HepG2 (cell line): ENCODE results near the gene GGTA1. TPM values are rescaled to one million over a fixed set of nuclear protein-coding genes. Genes with fewer than 3 reads are reported as not detected.

Experiments used
- HNRNPUL1 ChIP-seq: fragments of 200-400 bp; formaldehyde crosslinking; IDR thresholded peaks from 2 replicates; pipeline ENCODE4 v1.6.1; 2017; ENCODE audit warnings: low read depth, mild to moderate bottlenecking, low read length, moderate library complexity
- MYC ChIP-seq: sonication (generic); formaldehyde crosslinking; IDR thresholded peaks from 2 replicates; pipeline ENCODE4 v1.9.0; 2021; ENCODE audit warnings: missing genetic modification reagents, borderline replicate concordance
- PATZ1 ChIP-seq: sonication (generic); formaldehyde crosslinking; IDR thresholded peaks from 2 replicates; pipeline ENCODE4 v1.4.0; 2020; ENCODE audit warnings: missing genetic modification reagents
- SNRNP70 ChIP-seq: fragments of 200-400 bp; formaldehyde crosslinking; IDR thresholded peaks from 2 replicates; pipeline ENCODE4 v1.6.1; 2017; ENCODE audit warnings: mild to moderate bottlenecking, low read depth, low read length, moderate library complexity
- STAG1 ChIP-seq: sonication (generic); formaldehyde crosslinking; IDR thresholded peaks from 2 replicates; pipeline ENCODE4 v1.4.0; 2020; ENCODE audit warnings: missing genetic modification reagents
- XBP1 ChIP-seq: sonication (generic); formaldehyde crosslinking; IDR thresholded peaks from 2 replicates; pipeline ENCODE4 v1.5.0; 2020; ENCODE audit warnings: missing genetic modification reagents
- ZHX2 ChIP-seq, 2 experiments: sonication (generic) in 1 of 2; formaldehyde crosslinking in 1 of 2; IDR thresholded peaks; 2 replicates each; pipeline versions ENCODE4 v1.6.1 to v1.9.0; 2014 to 2022; ENCODE audit warnings: antibody characterized with exemption in 1 of 2, borderline replicate concordance in 1 of 2, inconsistent platforms in 1 of 2, low read depth in 1 of 2, missing genetic modification reagents in 1 of 2
- ZNF207 ChIP-seq: fragments of 450-650 bp; IDR thresholded peaks from 2 replicates; pipeline ENCODE4 v1.6.1; 2016; ENCODE audit warnings: antibody characterized with exemption, borderline replicate concordance
- ZNF768 ChIP-seq: sonication (generic); formaldehyde crosslinking; IDR thresholded peaks from 2 replicates; pipeline ENCODE4 v1.4.0; 2020; ENCODE audit warnings: missing genetic modification reagents
- polyA plus RNA-seq, 8 experiments: library from polyadenylated mRNA; depleted of rRNA in 3 of 8; stranded (reverse) in 7 of 8; unstranded in 1 of 8; fragments of >200 nt; fragmentation: Illumina TruSeq in 4 of 8; extraction: Trizol in 4 of 8; gene quantifications; 2 replicates each; pipeline versions ENCODE4 v1.2.1 to v1.2.3, GENCODE V29; 2011 to 2016; ENCODE audit warnings: low read depth in 4 of 8, missing spikeins in 1 of 8, mixed read lengths in 1 of 8; ENCODE audit not compliant: insufficient read depth in 1 of 8
- total RNA-seq, 5 experiments: library from RNA; depleted of rRNA; stranded (reverse); fragments of >200 nt; fragmentation: Illumina TruSeq; extraction: Trizol; gene quantifications; 2 replicates each; pipeline ENCODE4 v1.2.3, GENCODE V29; 2016; ENCODE audit warnings: low read depth in 1 of 5
- TF ChIP-seq, protein P1 (sequence below): sonication (generic); formaldehyde crosslinking; IDR thresholded peaks from 2 replicates; pipeline ENCODE4 v1.4.0; 2020; ENCODE audit warnings: mild to moderate bottlenecking, missing genetic modification reagents
- TF ChIP-seq, protein P2 (sequence below): IDR thresholded peaks from 2 replicates; pipeline ENCODE4 v1.6.1; 2016; ENCODE audit warnings: low read depth, missing genetic modification reagents, missing compliant biosample characterization

GGTA1 gene
- total and polyA plus RNA-seq, 2 of the 13 experiments (the other 11 are each of a cell fraction or from before 2014, with no cell fraction given): not detected

DNA sequence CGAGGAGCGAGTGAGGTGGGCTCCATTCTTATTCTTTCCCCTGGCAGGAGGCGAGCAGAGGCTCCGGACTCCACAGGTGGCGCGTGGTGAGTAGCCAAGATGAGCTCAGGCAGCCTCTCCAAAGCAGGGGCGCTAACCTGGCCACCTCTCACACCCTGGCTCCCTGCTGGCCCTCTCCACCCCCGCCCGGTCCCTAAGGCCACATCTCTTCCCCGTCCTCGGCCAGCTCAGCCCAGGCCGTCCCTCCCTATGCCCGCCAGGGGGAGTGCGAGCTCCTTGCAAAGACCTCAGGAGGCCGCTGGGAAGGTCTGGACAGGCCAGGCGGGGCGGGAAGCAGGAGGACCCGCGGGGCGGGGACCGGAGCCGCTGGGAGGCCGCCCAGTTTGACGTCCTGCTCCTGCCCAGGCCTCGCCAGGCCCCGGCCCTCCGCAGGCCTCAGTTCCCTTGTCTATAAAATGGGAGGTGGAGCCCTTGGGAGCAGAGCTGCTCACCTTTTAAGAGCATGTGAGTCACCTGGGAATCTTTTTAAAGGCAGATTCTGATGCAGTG is 46.3 kb upstream of the GGTA1 start (continued):
- TF ChIP-seq, protein P1, sequence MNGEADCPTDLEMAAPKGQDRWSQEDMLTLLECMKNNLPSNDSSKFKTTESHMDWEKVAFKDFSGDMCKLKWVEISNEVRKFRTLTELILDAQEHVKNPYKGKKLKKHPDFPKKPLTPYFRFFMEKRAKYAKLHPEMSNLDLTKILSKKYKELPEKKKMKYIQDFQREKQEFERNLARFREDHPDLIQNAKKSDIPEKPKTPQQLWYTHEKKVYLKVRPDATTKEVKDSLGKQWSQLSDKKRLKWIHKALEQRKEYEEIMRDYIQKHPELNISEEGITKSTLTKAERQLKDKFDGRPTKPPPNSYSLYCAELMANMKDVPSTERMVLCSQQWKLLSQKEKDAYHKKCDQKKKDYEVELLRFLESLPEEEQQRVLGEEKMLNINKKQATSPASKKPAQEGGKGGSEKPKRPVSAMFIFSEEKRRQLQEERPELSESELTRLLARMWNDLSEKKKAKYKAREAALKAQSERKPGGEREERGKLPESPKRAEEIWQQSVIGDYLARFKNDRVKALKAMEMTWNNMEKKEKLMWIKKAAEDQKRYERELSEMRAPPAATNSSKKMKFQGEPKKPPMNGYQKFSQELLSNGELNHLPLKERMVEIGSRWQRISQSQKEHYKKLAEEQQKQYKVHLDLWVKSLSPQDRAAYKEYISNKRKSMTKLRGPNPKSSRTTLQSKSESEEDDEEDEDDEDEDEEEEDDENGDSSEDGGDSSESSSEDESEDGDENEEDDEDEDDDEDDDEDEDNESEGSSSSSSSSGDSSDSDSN: peak; percentile 82
- TF ChIP-seq, protein P2, sequence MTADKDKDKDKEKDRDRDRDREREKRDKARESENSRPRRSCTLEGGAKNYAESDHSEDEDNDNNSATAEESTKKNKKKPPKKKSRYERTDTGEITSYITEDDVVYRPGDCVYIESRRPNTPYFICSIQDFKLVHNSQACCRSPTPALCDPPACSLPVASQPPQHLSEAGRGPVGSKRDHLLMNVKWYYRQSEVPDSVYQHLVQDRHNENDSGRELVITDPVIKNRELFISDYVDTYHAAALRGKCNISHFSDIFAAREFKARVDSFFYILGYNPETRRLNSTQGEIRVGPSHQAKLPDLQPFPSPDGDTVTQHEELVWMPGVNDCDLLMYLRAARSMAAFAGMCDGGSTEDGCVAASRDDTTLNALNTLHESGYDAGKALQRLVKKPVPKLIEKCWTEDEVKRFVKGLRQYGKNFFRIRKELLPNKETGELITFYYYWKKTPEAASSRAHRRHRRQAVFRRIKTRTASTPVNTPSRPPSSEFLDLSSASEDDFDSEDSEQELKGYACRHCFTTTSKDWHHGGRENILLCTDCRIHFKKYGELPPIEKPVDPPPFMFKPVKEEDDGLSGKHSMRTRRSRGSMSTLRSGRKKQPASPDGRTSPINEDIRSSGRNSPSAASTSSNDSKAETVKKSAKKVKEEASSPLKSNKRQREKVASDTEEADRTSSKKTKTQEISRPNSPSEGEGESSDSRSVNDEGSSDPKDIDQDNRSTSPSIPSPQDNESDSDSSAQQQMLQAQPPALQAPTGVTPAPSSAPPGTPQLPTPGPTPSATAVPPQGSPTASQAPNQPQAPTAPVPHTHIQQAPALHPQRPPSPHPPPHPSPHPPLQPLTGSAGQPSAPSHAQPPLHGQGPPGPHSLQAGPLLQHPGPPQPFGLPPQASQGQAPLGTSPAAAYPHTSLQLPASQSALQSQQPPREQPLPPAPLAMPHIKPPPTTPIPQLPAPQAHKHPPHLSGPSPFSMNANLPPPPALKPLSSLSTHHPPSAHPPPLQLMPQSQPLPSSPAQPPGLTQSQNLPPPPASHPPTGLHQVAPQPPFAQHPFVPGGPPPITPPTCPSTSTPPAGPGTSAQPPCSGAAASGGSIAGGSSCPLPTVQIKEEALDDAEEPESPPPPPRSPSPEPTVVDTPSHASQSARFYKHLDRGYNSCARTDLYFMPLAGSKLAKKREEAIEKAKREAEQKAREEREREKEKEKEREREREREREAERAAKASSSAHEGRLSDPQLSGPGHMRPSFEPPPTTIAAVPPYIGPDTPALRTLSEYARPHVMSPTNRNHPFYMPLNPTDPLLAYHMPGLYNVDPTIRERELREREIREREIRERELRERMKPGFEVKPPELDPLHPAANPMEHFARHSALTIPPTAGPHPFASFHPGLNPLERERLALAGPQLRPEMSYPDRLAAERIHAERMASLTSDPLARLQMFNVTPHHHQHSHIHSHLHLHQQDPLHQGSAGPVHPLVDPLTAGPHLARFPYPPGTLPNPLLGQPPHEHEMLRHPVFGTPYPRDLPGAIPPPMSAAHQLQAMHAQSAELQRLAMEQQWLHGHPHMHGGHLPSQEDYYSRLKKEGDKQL: no peak
- peak; percentile 62 for TF ChIP-seq PATZ1
- TF ChIP-seq SNRNP70: no peak
- TF ChIP-seq STAG1 (CRISPR knock-in tag): peak; percentile 95
- no peak for TF ChIP-seq ZNF207
- TF ChIP-seq HNRNPUL1: no peak
- TF ChIP-seq XBP1: no peak
- peak; percentile 47; the same call in 1 of the 2 replicates for TF ChIP-seq ZNF768 (CRISPR knock-in tag)
- peak; percentile 33 for TF ChIP-seq MYC
- no peak for TF ChIP-seq ZHX2 (IDR thresholded peaks at IDR 0.05; ENCODE audit: low read depth)
- TF ChIP-seq ZHX2 (CRISPR knock-in tag; IDR thresholded peaks at IDR 0.05; ENCODE audit: borderline replicate concordance): no peak
